DOHH2 (cell line): ENCODE measurements around the gene ZCCHC9.

ENCODE experiments used
- EZH2phosphoT487 ChIP-seq: fragments of 200-600 bp; sonication (generic); IDR thresholded peaks from 2 replicates; pipeline ENCODE4 v1.6.1; 2017; ENCODE audit warnings: borderline replicate concordance, mild to moderate bottlenecking, antibody characterized with exemption, low read length, moderate library complexity, mixed read lengths
- TF ChIP-seq, protein P1 (sequence below): fragments of 200-600 bp; sonication (generic); IDR thresholded peaks from one replicate; pipeline ENCODE4 v1.5.1; 2014; ENCODE audit warnings: antibody characterized with exemption, mild to moderate bottlenecking, low read depth, low read length; ENCODE audit not compliant: poor library complexity, severe bottlenecking

GRCh38 chr5:81288021-81288433 lies 13.4 kb upstream of the ZCCHC9 start:
- TF ChIP-seq, protein P1, sequence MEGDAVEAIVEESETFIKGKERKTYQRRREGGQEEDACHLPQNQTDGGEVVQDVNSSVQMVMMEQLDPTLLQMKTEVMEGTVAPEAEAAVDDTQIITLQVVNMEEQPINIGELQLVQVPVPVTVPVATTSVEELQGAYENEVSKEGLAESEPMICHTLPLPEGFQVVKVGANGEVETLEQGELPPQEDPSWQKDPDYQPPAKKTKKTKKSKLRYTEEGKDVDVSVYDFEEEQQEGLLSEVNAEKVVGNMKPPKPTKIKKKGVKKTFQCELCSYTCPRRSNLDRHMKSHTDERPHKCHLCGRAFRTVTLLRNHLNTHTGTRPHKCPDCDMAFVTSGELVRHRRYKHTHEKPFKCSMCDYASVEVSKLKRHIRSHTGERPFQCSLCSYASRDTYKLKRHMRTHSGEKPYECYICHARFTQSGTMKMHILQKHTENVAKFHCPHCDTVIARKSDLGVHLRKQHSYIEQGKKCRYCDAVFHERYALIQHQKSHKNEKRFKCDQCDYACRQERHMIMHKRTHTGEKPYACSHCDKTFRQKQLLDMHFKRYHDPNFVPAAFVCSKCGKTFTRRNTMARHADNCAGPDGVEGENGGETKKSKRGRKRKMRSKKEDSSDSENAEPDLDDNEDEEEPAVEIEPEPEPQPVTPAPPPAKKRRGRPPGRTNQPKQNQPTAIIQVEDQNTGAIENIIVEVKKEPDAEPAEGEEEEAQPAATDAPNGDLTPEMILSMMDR = no peak
- no peak for TF ChIP-seq EZH2phosphoT487
